GM18861 (cell line): Measurements from ENCODE around the gene PPFIA2.
A peak's percentile ranks its signal among the peaks of the same experiment; 100 is the strongest.

Experiments
- ATAC-seq: cut with Tn5 transposase; IDR thresholded peaks from one replicate; pipeline ENCODE4 v1.9.1; 2021; ENCODE audit not compliant: unreplicated experiment

The PPFIA2 gene

DNA sequence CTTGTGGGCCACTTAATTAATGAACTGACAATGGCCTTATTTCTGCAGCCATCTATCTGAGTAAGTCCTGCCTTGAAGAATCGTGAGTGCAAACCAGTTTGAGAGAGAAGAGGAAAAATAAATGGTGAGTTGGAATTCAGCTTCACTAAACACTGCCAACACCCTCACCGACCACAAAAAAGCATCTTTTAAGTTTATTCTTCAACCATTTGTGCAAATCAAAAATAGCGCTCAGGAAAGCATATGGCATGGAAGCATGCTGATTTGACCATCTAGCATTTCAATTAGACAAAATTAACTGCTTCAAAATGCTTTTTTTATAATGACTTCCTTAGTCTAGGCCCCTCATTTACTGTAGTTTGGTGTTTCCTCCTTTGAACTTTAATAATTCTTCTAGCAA, 294.0 kb downstream of the PPFIA2 start:
- no peak for ATAC-seq

- no peak for ATAC-seq
Observed at GRCh38 chr12:81461163-81461562, 298.0 kb downstream of the PPFIA2 start.

- ATAC-seq: peak; percentile 53
Observed at GRCh38 chr12:81450920-81451739, 308.0 kb downstream of the PPFIA2 start.

DNA sequence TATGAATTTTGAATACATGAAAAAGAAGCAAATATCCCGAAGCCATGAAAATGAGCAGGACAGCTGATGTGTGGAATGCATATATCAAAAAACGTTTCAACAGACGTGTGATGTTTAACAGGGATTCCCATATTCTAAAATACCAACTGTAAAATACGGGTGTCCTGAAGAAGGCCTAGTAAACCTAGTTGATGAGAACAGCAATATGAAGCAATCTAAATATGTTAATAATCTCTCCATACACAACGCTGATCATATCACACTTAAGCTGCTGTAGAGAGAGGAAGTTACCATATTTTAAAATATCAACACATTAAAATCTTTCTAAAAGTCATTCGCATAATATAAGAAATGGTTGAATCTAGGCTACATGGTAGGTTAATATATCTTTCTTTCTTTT, 317.5 kb downstream of the PPFIA2 start:
- ATAC-seq: no peak

DNA sequence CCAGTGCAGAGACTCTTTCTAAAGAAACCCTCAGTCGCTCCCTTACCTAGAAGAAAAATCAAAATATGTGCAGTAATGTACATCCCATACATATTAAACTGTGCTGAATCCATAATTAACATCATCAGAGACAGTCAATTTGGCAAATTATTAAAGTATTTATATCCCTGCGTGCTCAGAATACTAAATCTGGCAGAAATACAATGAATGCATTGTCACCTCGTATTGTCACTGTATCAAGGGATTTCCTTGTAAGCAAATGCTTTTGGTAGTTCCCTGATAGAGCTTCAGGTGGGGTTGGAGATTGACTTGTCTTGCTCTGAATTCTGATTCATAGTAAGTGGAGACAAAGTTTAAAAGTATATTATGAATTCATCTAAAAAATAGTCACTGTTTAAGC, 319.1 kb downstream of the PPFIA2 start:
- ATAC-seq: no peak

GRCh38 chr12:81439344-81439743, 319.8 kb downstream of the PPFIA2 start:
- no peak for ATAC-seq

- no peak for ATAC-seq
Observed at GRCh38 chr12:81417056-81417455, 342.1 kb downstream of the PPFIA2 start.

DNA sequence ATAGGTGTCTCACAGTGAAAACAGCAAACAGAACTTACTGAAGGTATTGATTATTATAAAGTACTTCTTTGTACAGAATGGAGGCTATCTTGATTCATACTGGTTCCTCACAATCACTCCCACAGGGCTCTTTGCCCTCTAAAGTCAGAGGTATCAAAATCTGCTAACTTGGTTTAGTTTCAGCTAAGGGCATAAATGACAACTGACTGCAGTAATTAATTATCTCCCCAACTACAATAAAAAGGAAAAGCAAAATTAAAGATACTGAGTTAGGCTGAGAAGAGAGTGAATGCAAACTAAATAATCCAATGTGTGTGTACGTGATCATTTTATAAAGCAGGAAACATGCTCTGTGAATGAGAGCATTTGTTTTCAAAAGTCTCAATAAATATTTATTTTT, 342.6 kb downstream of the PPFIA2 start:
- ATAC-seq: no peak

- ATAC-seq: no peak
Observed at GRCh38 chr12:81414441-81414840, 344.7 kb downstream of the PPFIA2 start.

DNA sequence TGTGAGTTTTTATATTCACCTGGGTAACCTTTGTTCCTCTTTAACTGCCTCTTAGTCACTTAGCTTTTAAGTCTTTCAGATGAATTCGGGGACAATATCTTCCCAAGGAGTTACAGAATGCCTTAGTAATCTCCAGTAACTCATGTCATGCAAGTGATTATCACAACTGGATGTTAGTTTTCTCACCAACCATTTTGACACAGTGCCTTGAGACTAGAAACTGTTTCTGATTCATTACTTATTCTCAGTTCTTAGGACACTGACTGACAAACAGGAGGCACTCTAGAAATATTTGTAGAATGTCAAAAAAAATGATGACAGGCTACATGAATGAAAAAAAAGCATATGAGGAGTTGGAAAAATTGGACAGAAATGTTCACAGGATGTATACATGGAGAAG, 346.2 kb downstream of the PPFIA2 start:
- ATAC-seq: no peak

- ATAC-seq: no peak
Observed at GRCh38 chr12:81403348-81403747, 355.8 kb downstream of the PPFIA2 start.

GRCh38 chr12:81401241-81401640, 357.9 kb downstream of the PPFIA2 start:
- ATAC-seq: no peak

DNA sequence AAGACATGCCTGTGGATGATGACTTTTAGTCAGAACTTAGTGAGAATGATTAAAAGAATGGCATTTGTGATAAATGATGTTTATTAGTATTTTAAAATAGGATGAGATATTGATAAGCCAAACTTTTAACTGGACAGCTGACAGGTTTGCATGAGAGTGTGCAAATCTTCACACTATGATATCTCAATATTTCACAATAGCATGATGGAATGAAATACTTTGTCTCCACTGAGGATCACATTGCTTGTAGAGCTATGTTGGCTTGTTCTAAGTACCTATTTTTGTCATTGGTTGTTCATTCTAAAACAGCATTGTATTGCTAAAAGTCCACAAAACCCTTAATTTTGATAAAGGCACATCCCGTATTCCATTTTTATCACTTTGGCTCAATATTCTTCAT, 359.1 kb downstream of the PPFIA2 start:
- ATAC-seq: no peak

DNA sequence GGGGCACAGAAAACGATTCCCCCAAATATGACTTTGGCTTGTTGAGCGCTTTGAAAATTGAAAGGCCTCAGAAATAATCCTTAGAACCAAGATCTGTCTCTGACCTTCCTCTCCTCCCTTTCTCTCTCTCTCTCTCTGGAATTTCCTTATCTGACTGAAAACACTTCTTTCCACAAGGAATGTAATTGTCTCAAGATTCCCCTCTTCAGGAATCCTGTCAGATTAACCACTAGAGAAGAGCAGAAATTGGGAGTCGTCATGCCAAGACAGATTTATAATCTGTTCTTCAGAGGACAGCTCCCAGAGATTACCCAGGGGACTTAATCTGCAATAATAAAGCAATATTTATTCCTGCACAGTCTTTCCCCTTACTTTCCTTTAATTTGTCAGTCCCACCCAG, 363.7 kb downstream of the PPFIA2 start:
- ATAC-seq: no peak

GRCh38 chr12:81389550-81390099, 369.5 kb downstream of the PPFIA2 start:
- ATAC-seq: no peak

DNA sequence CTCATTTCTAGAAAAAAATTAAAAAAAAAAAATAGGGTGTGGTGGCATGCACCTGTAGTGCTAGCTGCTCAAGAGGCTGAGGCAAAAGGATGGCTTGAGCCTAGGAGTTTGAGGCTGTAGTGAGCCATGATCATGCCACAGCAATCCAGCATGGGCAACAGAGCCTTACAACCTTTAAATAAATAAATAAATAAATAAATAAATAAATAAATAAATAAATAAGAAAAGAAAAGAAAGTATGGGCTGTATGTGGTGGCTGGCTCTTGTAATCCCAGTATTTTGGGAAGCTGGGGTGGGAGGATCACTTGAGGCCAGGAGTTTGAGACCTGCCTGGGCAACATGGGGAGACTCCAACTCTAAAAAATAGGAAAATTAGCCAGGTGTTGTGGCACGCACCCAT, 373.0 kb downstream of the PPFIA2 start:
- no peak for ATAC-seq

DNA sequence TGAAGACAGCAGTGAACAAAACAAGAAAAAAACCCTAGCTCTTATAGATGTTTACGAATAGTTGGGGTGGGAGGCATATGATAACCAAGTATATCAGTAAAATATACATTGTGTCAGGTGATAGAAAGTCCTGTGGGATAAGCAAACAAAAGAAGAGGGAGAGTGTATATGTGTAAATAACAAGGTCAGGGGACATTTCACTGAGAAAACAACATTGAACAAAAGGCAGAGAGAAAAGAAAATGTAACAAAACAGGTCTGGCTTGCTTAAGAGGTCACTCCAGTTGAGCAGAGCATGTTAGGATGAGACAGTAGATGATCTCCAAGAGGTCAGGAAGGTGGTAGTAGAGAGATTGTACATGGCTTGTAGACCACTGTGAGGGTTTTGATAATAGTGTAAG, 377.2 kb downstream of the PPFIA2 start:
- no peak for ATAC-seq

DNA sequence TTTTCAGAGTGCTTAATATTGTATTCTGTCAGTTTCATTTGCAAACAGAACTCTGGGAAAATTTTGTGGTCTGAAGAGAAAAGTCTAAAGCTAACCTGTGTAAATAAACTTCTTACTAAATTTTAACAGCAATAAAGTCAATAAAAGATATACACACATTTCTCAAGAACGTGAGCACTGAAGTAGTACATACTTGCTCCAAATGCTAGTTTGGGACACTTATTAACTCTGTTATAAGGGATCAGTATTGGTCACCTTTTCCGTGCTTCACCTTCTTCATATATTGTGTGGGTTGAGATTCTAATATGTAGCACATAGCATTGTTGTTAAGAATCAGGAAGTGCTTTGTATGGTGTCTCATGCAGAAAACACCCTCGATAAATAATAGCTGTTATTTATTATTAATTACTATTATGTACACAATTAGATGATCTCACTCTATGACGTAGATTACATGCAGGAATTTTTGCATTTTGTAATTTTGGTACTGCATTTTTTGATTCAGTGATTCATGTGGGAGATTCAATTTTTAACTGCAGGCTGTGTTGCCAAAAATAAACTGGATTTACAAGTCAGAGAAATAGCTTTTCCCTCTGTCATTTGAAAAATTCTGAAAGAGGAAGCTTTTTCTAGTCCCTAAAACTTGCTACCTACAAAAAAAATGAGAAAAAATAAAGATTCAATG, 380.4 kb downstream of the PPFIA2 start:
- no peak for ATAC-seq

DNA sequence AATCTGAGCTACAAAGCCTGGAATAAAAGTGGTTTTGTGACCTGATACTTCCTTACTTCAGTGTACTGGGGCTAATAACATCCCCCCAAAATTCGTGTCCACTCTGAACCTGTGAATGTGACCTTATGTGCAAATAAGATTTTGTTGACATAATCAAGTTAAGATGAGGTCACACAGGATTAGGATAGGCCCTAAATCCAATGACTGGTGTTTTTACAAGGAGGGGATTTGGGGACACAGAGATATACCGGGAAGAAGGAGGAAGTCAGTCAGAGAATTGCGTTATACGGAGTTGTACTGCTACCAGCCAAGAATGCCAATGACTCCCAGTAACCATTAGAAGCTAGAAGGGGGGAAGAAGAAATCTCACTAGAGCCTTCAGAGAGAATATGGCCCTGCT, 381.4 kb downstream of the PPFIA2 start:
- no peak for ATAC-seq

DNA sequence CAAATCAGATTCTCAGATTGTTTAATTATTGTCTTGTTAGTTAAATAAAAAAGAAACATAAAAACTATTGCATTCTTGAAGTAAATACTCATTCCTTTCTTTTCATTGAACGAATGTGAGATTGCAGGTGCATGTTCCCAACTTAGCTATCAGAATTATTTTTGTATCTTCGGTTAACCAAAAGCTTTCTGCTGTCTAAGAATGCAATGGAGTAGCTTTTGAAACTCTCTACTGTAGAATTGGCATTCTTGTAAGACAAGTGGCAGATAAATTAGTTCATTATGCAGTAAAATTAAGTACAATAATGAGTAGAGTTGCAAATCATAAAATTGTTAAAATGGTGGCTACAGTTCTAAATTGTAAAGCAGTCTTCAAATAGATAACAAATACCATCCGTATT, 383.2 kb downstream of the PPFIA2 start:
- no peak for ATAC-seq

DNA sequence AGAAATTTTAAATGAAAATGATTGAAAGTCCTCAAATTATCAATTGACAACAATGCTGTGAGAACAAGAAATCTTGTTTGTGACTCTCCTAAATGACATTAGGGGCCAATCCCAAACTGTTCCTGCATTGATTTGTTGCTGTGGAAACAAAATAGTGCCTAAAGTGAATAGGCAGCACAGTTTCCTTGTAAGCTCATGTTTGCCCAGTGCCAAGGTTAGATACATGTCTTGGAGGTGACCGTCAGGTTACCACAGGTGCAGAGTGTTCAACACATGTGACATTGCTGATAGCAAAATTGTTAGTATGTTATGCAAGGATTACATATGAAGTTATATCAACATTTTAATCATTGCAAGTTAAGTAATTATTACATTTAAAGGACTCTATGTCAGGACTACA, 388.7 kb downstream of the PPFIA2 start:
- ATAC-seq: no peak

DNA sequence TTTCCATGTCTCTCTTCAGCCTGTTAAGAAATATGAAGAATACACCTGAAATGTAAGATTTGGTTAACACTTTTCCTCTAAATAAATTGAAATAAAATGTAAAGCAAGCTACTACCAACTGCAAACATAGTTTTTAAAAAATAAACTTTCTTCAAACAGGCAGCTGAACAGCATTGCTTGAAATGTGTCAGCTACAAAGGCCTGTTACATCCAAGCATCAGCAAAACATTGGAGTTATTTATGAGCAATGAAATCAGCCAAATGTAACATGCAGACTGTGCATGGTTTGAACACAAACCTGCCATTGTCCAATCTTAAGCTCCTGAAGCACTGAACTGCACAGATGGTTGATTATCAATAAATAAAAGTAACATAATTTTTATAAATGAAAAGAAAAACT, 390.0 kb downstream of the PPFIA2 start:
- ATAC-seq: no peak
